SK-N-MC (cell line): Measurements from ENCODE around the gene NANOS2.
"Not testable (repeated sequence)": the region's sequence is repeated elsewhere in the genome, so short reads cannot be mapped to it uniquely, and the experiment has no call there.

Experiments used
- DNase-seq: peaks from one replicate; pipeline ENCODE4 v3.0.0-alpha.2; 2011; ENCODE audit warnings: low read depth, low spot score
- H3K27ac ChIP-seq: fragments of 200-600 bp; sonication (generic); 2 replicates; pipeline ENCODE4 v1.5.1; 2016; ENCODE audit warnings: mixed run types
- H3K36me3 ChIP-seq: fragments of 200-600 bp; sonication (generic); 2 replicates; pipeline ENCODE4 v1.6.1; 2017; ENCODE audit warnings: antibody characterized with exemption, low read length, mixed read lengths; ENCODE audit not compliant: insufficient read depth
- H3K4me3 ChIP-seq: fragments of 200-600 bp; sonication (generic); 2 replicates; pipeline ENCODE4 v1.5.1; 2016
- H3K9ac ChIP-seq: fragments of 200-600 bp; sonication (generic); 2 replicates; pipeline ENCODE4 v1.8.0; 2017; ENCODE audit warnings: mixed run types, mixed read lengths; ENCODE audit not compliant: insufficient read length
- H3K9me3 ChIP-seq: fragments of 200-600 bp; sonication (generic); 2 replicates; pipeline ENCODE4 v1.6.1; 2017; ENCODE audit warnings: low read depth, mild to moderate bottlenecking, antibody characterized with exemption, low read length, moderate library complexity, mixed read lengths
- EZH2 ChIP-seq: fragments of 200-600 bp; sonication (generic); IDR thresholded peaks from one replicate; pipeline ENCODE4 v1.6.1; 2017; ENCODE audit warnings: antibody characterized with exemption
- FOXP2 ChIP-seq: optimal IDR thresholded peaks from 2 replicates; pipeline ENCODE3; 2011; ENCODE audit warnings: mild to moderate bottlenecking, moderate library complexity; ENCODE audit not compliant: insufficient read depth; ENCODE audit errors: extremely low read length, control extremely low read depth
- POLR2AphosphoS5 ChIP-seq: IDR thresholded peaks from 2 replicates; pipeline ENCODE4 v1.6.1; 2012; ENCODE audit warnings: mild to moderate bottlenecking, low read depth, low read length, borderline replicate concordance

The NANOS2 gene

DNA sequence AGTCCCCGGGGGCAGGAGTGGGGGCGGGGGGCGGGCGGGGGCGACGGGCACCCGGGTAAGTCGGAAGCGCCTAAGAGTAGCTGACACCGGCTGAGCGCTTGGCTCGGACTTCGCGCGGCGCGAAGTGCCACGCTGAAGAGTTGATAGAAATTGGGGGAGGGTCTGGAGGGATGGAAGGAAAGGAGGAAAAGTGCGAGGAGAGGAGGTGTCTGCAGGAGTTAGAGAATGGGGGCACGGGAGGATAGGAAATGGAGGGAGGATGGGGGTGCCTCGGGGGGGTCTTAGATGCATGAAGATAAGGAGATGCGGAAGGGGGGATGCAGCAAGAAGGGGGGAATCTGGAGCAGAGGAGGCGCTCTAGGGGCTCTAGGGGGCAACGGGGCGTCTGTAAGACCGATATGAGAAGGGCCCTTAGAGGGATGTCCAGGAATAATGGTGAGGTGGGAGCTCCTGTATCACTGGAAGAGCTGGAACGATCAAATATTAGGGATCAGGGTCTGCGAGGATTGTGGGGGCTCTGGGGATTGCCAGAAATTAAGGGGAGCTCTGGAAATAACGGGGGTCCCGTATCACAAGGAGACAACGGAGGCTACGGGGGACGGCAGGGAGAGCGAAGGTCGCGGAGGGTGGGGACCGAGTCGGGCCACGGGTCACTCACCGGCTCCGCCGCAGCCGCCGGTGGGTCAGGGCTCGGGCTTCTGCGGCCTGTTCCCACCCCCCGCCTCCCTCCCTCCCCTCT lies 12.5 kb downstream of the NANOS2 start, which contains the start of gene MYPOP:
Gene MYPOP, minus strand, starts transcription at position 702 of the 739 bp plus-strand sequence. CDS start 840 bp downstream, outside the sequence.
- TF ChIP-seq POLR2AphosphoS5 (no peak), FOXP2 (no peak), EZH2 (no peak)
- no peak within 1 kb of the TSS for H3K27ac ChIP-seq
- DNase-seq: no peak

GRCh38 chr19:45901432-45901911 lies 13.1 kb downstream of the NANOS2 start:
- peak overlapping the region; percentile 82 for H3K4me3 ChIP-seq
- no peaks in the 10 kb centered on the region for H3K9me3 ChIP-seq
- peak overlapping the region; percentile 81 for H3K9ac ChIP-seq
- DNase-seq: no peak
- peaks cover 26% of the 10 kb centered on the region; the same call in 1 of the 2 replicates for H3K36me3 ChIP-seq
- TF ChIP-seq EZH2: no peak
- no peak for TF ChIP-seq FOXP2
- no peak for TF ChIP-seq POLR2AphosphoS5
- no peak overlapping the region for H3K27ac ChIP-seq

More for the DNA sequence above, 12.5 kb downstream of the NANOS2 start, which contains the start of gene MYPOP:
- Histone ChIP-seq H3K4me3 (peak within 1 kb of the TSS; percentile 82), H3K36me3 (peaks cover 26% of the 10 kb centered on the region; the same call in 1 of the 2 replicates), H3K9ac (peak within 1 kb of the TSS; percentile 81), H3K9me3 (no peaks in the 10 kb centered on the region)

GRCh38 chr19:45900738-45901431 lies 13.7 kb downstream of the NANOS2 start:
- Histone ChIP-seq H3K4me3 (peak overlapping the region; percentile 82), H3K9me3 (no peaks in the 10 kb centered on the region), H3K36me3 (peaks cover 26% of the 10 kb centered on the region; the same call in 1 of the 2 replicates), H3K9ac (peak overlapping the region; percentile 81), H3K27ac (no peak overlapping the region)
- DNase-seq: no peak
- no peak for TF ChIP-seq EZH2
- no peak for TF ChIP-seq POLR2AphosphoS5
- TF ChIP-seq FOXP2: no peak

DNA sequence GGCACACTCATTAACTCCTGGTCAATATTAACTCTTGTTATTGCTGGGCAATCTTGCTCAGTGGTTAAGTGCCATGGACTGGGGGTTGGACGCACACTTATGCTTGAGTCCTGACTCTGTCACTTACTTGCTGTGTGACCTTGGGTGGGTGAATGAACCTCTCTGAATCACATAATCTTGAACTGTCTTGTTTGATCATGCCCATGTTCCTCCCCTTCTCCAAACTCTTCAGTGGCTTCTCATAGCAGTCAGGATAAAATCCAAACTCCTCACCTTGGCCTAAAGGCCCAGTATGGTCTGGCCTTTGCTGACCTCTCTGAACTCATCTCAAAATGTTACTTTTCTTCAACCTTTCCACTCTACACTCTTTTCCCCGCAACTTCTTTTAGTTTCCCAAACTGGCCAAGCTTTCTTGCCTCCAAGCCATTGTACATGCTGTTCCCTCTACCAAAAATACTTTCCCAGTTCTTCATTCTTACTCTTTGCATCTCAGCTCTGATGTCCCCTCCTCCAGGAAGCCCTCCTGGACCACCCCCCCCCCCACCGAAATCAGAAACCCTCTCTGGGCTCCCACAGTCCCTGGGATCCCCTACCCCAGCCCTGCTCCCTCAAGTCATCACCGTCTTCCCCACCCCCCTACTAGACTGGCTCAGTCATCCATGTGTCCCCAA lies 14.5 kb downstream of the NANOS2 start:
- Histone ChIP-seq H3K9ac (no peak overlapping the region), H3K9me3 (no peaks in the 10 kb centered on the region), H3K36me3 (peaks cover 26% of the 10 kb centered on the region; the same call in 1 of the 2 replicates), H3K4me3 (no peak overlapping the region), H3K27ac (no peak overlapping the region)
- no peak for DNase-seq
- TF ChIP-seq FOXP2 (no peak), EZH2 (no peak), POLR2AphosphoS5 (no peak)

DNA sequence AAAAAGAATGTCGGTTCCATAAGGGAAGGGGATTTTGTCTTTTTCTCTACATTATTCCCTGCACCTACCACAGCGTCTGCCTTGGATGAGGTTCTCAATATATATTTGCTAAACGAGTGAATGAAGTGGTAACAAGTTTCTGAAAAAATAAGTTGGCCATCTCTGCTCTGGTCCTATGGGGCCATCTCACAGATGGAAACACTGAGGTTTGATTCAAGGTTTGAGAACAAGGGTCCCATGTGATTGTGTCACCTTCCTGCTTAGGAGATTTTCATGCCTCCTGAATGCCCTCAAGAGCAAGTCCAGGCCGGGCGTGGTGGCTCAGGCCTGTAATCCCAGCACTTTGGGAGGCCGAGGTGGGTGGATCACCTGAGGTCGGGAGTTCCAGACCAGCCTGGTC lies 15.3 kb downstream of the NANOS2 start:
- TF ChIP-seq FOXP2 (no peak), EZH2 (no peak), POLR2AphosphoS5 (no peak)
- H3K9ac ChIP-seq: no peak overlapping the region
- peaks cover 26% of the 10 kb centered on the region; the same call in 1 of the 2 replicates for H3K36me3 ChIP-seq
- no peak overlapping the region for H3K4me3 ChIP-seq
- H3K9me3 ChIP-seq: no peaks in the 10 kb centered on the region
- no peak for DNase-seq
- H3K27ac ChIP-seq: no peak overlapping the region

DNA sequence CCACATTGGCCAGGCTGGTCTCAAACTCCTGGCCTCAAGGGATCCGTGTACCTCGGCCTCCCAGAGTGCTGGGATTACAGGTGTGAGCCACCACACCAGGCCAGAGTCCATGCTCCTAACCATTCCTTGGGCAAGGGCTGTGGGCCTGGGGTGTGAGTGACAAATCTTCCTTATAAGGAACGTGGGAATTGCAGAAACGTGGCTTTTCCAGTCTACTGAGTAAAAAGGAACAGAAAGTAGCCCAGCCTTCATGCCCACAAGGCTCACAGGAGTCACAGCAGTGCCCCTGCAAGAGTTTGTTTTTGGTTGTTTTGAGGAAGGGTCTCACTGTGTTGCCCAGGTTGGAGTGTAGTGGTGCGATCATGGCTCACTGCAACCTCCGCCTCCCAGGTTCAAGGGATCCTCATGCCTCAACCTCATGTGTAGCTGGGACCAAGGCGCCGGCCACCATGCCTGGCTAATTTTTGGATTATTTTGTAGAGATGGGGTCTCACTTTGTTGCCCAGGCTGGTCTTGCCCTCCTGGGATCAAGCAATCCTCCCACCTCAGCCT lies 17.2 kb downstream of the NANOS2 start:
- peaks cover 26% of the 10 kb centered on the region; the same call in 1 of the 2 replicates for H3K36me3 ChIP-seq
- no peak for DNase-seq

DNA sequence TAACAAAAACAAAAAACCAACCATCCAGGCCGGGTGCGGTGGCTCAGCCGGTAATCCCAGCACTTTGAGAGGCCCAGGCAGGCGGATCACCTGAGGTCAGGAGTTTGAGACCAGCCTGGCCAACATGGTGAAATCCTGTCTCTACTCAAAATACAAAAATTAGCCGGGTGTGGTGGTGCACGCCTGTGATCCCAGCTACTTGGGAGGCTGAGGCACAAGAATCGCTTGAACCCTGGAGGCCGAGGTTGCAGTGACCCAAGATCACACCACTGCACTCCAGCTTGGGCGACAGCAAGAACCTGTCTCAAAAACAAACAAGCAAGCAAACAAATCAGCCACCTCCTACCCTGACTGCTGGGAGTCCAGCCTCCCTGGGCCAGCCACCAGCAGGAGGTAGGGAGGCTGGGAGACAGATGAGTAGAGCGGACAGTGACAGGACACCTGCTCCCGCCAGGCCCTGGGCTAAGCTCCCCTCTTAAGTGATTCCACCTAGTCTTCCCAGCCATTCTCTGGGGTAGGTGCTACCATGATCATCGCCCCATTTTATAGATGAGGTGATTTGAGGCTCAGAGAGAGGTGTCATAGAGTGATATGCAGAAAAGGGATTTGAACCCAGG lies 18.5 kb downstream of the NANOS2 start:
- H3K27ac ChIP-seq, H3K4me3 ChIP-seq, H3K9ac ChIP-seq, H3K9me3 ChIP-seq, DNase-seq: not testable (repeated sequence)
- peaks cover 26% of the 10 kb centered on the region; the same call in 1 of the 2 replicates for H3K36me3 ChIP-seq

More for the DNA sequence above, 17.2 kb downstream of the NANOS2 start:
- no peak overlapping the region for H3K27ac ChIP-seq
- no peak overlapping the region for H3K9ac ChIP-seq
- H3K4me3 ChIP-seq: no peak overlapping the region
- no peak for TF ChIP-seq EZH2
- TF ChIP-seq FOXP2: no peak
- TF ChIP-seq POLR2AphosphoS5: no peak
- H3K9me3 ChIP-seq: no peaks in the 10 kb centered on the region

DNA sequence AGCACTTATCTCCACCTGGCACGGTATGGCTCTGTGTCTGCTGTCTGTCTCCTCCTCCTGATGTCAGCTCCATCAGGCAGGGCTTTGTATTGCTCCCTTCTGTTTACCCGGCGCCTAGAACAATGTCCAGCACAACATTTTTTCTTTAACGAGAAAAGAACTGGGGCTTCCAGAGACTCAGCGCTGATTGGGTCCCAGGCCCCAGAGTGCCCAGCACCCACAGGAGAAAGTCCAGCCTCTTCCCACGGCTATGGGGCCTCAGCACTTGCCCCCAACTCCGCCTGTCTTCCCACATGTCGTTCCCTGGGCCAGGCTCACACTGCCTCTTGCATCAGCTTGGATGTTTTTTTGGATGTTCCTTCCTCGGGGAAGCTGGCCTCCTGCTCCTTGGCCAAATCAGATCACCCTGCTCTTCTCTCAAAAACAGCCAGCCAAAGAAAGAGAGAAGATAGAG lies 19.0 kb downstream of the NANOS2 start:
- Histone ChIP-seq H3K9me3 (no peaks in the 10 kb centered on the region), H3K36me3 (peaks cover 21% of the 10 kb centered on the region; the same call in 1 of the 2 replicates), H3K27ac (no peak overlapping the region), H3K4me3 (no peak overlapping the region), H3K9ac (no peak overlapping the region)
- TF ChIP-seq FOXP2 (no peak), EZH2 (no peak), POLR2AphosphoS5 (no peak)
- DNase-seq: no peak
